ENCODE measurements around the gene SRGAP2B.
"Not testable (repeated sequence)": the region's sequence is repeated elsewhere in the genome, so short reads cannot be mapped to it uniquely, and the experiment has no call there.

SRGAP2B gene

GRCh38 chr1:145041519-145041918 is 53.6 kb downstream of the SRGAP2B start:
- DNase-seq: not testable (repeated sequence)

GRCh38 chr1:145036019-145036418 is 59.1 kb downstream of the SRGAP2B start:
- DNase-seq: not testable (repeated sequence)

GRCh38 chr1:145033523-145033922 is 61.6 kb downstream of the SRGAP2B start:
- DNase-seq: not testable (repeated sequence)

- not testable (repeated sequence) for DNase-seq
Measured at GRCh38 chr1:145027251-145027650, 67.9 kb downstream of the SRGAP2B start.

GRCh38 chr1:145025286-145025685 is 69.8 kb downstream of the SRGAP2B start:
- not testable (repeated sequence) for DNase-seq

GRCh38 chr1:145022259-145022658 is 72.9 kb downstream of the SRGAP2B start:
- not testable (repeated sequence) for DNase-seq

- DNase-seq: not testable (repeated sequence)
Measured at GRCh38 chr1:145021749-145022148, 73.4 kb downstream of the SRGAP2B start.

- DNase-seq: not testable (repeated sequence)
Measured at GRCh38 chr1:145019709-145020108, 75.4 kb downstream of the SRGAP2B start.

- not testable (repeated sequence) for DNase-seq
Measured at GRCh38 chr1:145017725-145018124, 77.4 kb downstream of the SRGAP2B start.

GRCh38 chr1:145016492-145016862 is 78.7 kb downstream of the SRGAP2B start:
- not testable (repeated sequence) for DNase-seq

GRCh38 chr1:145015744-145016491 is 79.2 kb downstream of the SRGAP2B start:
- DNase-seq: not testable (repeated sequence)

GRCh38 chr1:145013353-145013752 is 81.8 kb downstream of the SRGAP2B start:
- DNase-seq: not testable (repeated sequence)

GRCh38 chr1:145011811-145012210 is 83.3 kb downstream of the SRGAP2B start:
- DNase-seq: not testable (repeated sequence)

- not testable (repeated sequence) for DNase-seq
Measured at GRCh38 chr1:145010580-145010979, 84.5 kb downstream of the SRGAP2B start.

- not testable (repeated sequence) for DNase-seq
Measured at GRCh38 chr1:145009928-145010327, 85.2 kb downstream of the SRGAP2B start.

- not testable (repeated sequence) for DNase-seq
Measured at GRCh38 chr1:145008388-145008787, 86.7 kb downstream of the SRGAP2B start.

GRCh38 chr1:145005142-145005541 is 90.0 kb downstream of the SRGAP2B start:
- DNase-seq: not testable (repeated sequence)

GRCh38 chr1:145001381-145001780 is 93.7 kb downstream of the SRGAP2B start:
- not testable (repeated sequence) for DNase-seq

GRCh38 chr1:145000743-145001326 is 94.3 kb downstream of the SRGAP2B start:
- not testable (repeated sequence) for DNase-seq

GRCh38 chr1:145000074-145000742 is 94.9 kb downstream of the SRGAP2B start:
- not testable (repeated sequence) for DNase-seq

- not testable (repeated sequence) for DNase-seq
Measured at GRCh38 chr1:144998981-144999273, 96.2 kb downstream of the SRGAP2B start.

- not testable (repeated sequence) for DNase-seq
Measured at GRCh38 chr1:144998134-144998980, 96.8 kb downstream of the SRGAP2B start.
